ENCODE data around the gene GPATCH3.
A peak's percentile ranks its signal among the peaks of the same experiment; 100 is the strongest.
"Not testable (repeated sequence)": the region's sequence is repeated elsewhere in the genome, so short reads cannot be mapped to it uniquely, and the experiment has no call there.

Gene GPATCH3

DNA sequence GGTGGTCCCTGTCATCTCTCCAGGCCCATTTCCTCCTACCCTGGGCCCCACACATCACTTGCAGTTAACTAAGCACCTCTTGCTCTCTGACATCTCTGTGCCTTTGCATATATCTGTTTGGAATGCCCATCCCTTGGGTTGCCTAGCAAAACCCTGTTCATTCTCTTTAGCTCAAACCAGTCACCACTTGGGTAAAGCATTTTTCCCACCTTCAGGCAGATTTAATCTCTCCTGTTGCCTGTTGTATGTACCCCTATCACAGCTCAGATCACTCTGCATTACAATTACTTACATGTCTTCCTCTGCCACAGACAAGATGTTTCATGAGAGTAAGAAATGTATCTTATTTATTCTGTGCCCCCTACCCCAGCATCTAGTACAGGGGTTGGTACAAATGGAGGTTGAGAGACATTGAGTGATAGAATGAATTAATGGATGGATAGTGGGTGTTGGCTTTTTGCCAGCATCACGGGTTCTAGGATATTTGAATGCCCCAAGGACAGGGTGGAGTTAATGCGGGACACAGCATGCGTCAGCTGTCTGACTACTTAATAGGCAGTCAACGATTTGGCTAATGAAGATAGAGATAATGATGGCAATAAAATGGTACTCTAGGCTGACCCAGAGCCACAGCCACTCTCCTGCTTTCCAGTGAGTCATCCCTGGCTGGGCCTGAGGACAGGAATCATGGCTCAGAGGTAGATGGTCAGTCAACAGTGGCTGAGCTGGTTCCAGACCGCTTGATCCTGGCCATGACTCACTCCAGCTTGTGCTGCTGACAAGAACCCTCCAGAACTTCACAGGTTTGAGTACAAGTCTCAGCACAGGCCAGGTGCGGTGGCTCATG lies 7.0 kb upstream of the GPATCH3 start:
- H3K9me3 ChIP-seq = no peaks in the 10 kb centered on the region
- H3K4me3 ChIP-seq = no peak overlapping the region
- DNase-seq (ENCODE audit: low spot score in 2 of 2) = no peak
- no peaks in the 10 kb centered on the region for H3K36me3 ChIP-seq (replicated peaks)
- H3K27me3 ChIP-seq (ENCODE audit: low read depth) = no peaks in the 10 kb centered on the region
- H3K4me1 ChIP-seq = no peaks in the 10 kb centered on the region
- in situ Hi-C loops (cut with MboI; ENCODE audit: low sequenced_read_pairs) = no loop called here

DNA sequence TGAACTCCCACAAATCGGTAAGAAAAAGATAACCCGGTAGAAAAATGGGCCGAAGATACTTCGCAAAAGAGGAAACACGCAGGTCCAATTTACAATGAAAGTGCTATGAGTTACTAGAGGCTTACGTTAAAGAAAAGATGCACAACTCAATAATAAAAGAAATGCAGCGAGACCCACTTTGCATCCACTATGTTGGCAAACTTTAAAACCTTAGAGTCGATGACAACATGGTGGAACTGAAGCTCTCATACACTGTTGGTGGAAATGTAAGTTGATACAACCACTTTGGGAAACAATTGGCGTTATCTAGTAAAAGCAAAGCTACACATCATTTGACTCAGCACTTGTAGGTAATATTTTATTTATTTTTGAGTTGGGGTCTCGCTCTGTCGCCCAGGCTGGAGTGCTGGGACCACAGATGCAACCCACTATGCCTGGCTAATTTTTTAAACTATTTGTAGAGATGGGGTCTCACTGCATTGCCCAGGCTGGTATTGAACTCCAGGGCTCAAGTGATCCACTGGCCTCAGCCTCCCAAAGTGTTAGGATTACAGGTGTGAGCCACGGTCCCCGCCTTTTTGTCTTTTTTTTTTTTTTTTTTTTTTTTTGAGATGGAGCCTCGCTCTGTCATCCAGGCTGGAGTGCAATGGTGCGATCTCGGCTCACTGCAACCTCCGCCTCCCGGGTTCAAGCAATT lies 696 bp upstream of the GPATCH3 start:
- no peaks in the 10 kb centered on the region for H3K27me3 ChIP-seq (ENCODE audit: low read depth)
- H3K4me1 ChIP-seq = peaks cover 10% of the 10 kb centered on the region
- H3K4me3 ChIP-seq = peak overlapping the region; percentile 85
- DNase-seq (ENCODE audit: low spot score in 2 of 2) = no peak
- no peaks in the 10 kb centered on the region for H3K9me3 ChIP-seq
- in situ Hi-C loops (cut with MboI; ENCODE audit: low sequenced_read_pairs) = no loop called here
- peaks cover under 1% of the 10 kb centered on the region for H3K36me3 ChIP-seq (replicated peaks)

DNA sequence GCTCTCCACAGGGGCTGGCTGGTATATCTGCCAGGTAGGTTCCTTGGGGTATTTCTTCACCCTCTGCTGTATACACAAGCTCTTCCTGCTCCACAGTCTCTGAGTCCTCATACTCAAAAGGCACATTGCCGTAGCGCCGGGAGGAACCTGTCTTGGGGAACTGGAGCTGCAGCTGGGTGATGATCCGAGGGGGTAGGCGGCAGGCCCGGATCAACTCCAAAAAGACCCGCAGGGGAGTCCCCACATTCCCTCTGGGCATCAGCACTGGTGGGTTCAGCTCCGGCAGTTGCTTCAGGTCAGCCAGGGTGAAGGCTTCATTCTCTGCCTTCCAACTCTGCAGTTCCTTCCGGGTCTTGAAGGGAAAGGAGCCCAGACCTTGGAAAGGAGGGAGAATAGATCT lies 2.9 kb downstream of the GPATCH3 start:
- Histone ChIP-seq H3K9me3 (no peaks in the 10 kb centered on the region), H3K27me3 (ENCODE audit: low read depth) (no peaks in the 10 kb centered on the region), H3K4me3 (no peak overlapping the region), H3K36me3 (replicated peaks) (peaks cover 19% of the 10 kb centered on the region), H3K4me1 (peaks cover 10% of the 10 kb centered on the region)
- DNase-seq (ENCODE audit: low spot score in 2 of 2) = no peak
- in situ Hi-C loops (cut with MboI; ENCODE audit: low sequenced_read_pairs) = no loop called here

DNA sequence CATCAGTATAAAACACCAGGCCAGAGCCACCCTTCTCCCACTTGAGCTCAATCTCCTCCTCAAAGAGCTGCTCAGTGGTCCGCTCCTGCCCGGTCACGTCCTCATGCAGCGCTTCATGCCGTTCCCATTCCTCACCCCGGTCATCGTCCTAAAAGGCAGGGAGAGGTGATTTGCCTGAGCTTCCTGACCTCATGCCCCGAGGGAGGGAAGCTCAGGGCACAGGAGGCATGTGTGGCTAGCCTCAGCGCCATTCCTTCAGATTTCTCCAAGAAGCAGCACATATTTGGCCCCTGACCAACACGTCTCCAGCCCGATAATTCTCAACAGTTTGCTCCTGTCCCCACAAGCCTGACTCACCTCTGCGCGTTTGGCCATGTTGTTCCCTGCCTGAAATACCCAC lies 6.0 kb downstream of the GPATCH3 start:
- H3K4me1 ChIP-seq = peaks cover 7% of the 10 kb centered on the region
- no peak overlapping the region for H3K4me3 ChIP-seq
- H3K27me3 ChIP-seq (ENCODE audit: low read depth) = no peaks in the 10 kb centered on the region
- in situ Hi-C loops (cut with MboI; ENCODE audit: low sequenced_read_pairs) = no loop called here
- peaks cover 34% of the 10 kb centered on the region for H3K36me3 ChIP-seq (replicated peaks)
- DNase-seq (ENCODE audit: low spot score in 2 of 2) = no peak
- H3K9me3 ChIP-seq = no peaks in the 10 kb centered on the region

DNA sequence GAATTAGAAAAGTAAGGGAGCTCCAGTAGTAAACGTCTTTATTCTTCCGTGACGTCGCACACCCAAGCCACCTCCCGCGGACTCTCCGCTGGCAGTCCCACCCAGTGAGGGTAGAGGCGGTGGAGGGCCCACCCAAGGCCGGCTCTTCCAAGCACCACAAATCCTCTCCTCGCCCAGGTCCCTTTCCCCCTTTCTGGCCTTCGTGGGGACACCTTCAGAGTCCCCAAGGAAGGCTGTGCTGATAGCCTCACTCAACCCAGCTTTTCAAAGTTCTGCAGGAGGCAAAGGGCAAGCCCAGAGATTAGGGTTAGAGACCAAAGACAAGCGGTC lies 9.8 kb downstream of the GPATCH3 start:
- H3K9me3 ChIP-seq = no peaks in the 10 kb centered on the region
- peak overlapping the region; percentile 97 for H3K4me3 ChIP-seq
- peaks cover 5% of the 10 kb centered on the region for H3K4me1 ChIP-seq
- no peak for DNase-seq (ENCODE audit: low spot score in 2 of 2)
- no peaks in the 10 kb centered on the region for H3K27me3 ChIP-seq (ENCODE audit: low read depth)
- peaks cover 60% of the 10 kb centered on the region for H3K36me3 ChIP-seq (replicated peaks)
- in situ Hi-C loops (cut with MboI; ENCODE audit: low sequenced_read_pairs) = no loop called here

DNA sequence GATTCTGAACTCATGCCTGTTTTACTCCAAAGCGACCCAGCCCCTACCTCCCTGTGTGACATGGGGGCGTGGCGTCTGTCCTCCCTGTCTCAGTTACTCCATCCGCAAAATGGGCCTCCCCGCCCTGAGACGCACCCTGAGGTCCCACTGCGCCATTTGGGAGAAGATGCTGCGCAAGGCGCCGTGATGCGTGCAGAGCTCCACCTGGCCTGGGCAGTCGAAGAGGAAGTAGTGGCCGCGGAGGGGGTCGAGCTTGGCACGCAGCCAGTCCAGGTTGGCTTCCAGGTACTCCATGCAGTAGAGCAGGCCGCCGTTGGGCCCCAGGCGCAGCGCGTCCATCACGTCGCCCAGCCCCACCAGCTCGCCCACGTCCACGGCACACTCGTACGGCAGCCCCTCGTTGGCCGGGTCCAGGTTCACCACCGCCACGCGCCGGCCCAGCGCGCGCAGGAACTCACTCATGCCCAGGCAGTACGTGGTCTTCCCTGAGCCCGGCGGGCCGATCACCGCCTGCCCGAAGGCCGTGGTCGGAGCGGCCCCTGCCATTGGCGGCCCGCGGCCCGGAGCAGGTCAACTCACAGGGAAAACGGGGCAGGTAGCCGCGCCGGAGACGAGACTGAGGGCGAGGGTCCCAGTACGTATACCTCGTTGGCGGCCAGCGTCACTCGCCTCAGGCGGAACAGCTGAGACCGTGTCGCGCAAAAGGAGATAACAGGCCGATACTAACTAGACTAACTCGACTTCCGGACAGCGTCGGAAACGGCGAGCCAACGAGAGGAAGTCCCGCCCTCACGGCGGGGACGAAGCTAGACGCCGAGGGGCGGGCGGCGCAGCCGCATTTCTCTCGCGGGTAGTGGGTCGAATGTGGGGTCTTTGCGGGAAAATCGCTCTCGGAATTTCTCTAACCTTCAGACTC lies 10.5 kb downstream of the GPATCH3 start, which contains the start of gene GPN2:
Gene GPN2, minus strand, starts transcription at position 733 of the 916 bp plus-strand sequence. Its CDS starts 187 bp downstream, at position 546.
- Histone ChIP-seq H3K9me3 (no peaks in the 10 kb centered on the region), H3K36me3 (replicated peaks) (peaks cover 65% of the 10 kb centered on the region), H3K4me1 (peaks cover 5% of the 10 kb centered on the region), H3K4me3 (peak within 1 kb of the TSS; percentile 97), H3K27me3 (ENCODE audit: low read depth) (no peaks in the 10 kb centered on the region)
- in situ Hi-C loops (cut with MboI; ENCODE audit: low sequenced_read_pairs) = no loop called here
- peak; percentile 82 to 85 for DNase-seq (ENCODE audit: low spot score in 2 of 2)

DNA sequence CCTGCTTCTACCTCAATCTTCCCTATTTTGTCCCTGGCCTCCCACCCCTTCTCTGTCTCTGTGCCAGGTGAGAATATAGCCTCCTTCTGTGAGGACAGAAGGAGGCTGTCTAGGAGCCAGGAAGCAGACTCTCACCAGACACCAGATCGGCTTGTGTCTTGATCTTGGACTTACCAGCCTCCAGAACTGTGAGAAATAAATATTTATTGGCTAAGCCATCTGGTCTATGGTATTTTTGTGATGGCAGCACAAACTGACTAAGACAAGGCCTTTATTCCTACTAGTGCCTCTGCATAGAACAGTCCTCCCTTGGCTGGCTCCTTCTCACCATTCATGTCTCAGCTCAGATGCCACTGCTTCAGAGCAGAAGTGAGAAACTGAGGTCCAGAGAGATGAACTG lies 12.0 kb downstream of the GPATCH3 start:
- no peaks in the 10 kb centered on the region for H3K27me3 ChIP-seq (ENCODE audit: low read depth)
- peaks cover 69% of the 10 kb centered on the region for H3K36me3 ChIP-seq (replicated peaks)
- H3K4me3 ChIP-seq = no peak overlapping the region
- in situ Hi-C loops (cut with MboI; ENCODE audit: low sequenced_read_pairs) = no loop called here
- H3K9me3 ChIP-seq = no peaks in the 10 kb centered on the region
- no peak for DNase-seq (ENCODE audit: low spot score in 2 of 2)
- peaks cover 5% of the 10 kb centered on the region for H3K4me1 ChIP-seq

GRCh38 chr1:26887125-26887524 lies 13.1 kb downstream of the GPATCH3 start:
- Histone ChIP-seq H3K4me3 (no peak overlapping the region), H3K9me3 (no peaks in the 10 kb centered on the region), H3K4me1 (peaks cover 5% of the 10 kb centered on the region), H3K36me3 (replicated peaks) (peaks cover 71% of the 10 kb centered on the region), H3K27me3 (ENCODE audit: low read depth) (no peaks in the 10 kb centered on the region)
- peak in 1 of 2 experiments; percentile 22 for DNase-seq (ENCODE audit: low spot score in 2 of 2)
- in situ Hi-C loops (cut with MboI; ENCODE audit: low sequenced_read_pairs) = no loop called here

DNA sequence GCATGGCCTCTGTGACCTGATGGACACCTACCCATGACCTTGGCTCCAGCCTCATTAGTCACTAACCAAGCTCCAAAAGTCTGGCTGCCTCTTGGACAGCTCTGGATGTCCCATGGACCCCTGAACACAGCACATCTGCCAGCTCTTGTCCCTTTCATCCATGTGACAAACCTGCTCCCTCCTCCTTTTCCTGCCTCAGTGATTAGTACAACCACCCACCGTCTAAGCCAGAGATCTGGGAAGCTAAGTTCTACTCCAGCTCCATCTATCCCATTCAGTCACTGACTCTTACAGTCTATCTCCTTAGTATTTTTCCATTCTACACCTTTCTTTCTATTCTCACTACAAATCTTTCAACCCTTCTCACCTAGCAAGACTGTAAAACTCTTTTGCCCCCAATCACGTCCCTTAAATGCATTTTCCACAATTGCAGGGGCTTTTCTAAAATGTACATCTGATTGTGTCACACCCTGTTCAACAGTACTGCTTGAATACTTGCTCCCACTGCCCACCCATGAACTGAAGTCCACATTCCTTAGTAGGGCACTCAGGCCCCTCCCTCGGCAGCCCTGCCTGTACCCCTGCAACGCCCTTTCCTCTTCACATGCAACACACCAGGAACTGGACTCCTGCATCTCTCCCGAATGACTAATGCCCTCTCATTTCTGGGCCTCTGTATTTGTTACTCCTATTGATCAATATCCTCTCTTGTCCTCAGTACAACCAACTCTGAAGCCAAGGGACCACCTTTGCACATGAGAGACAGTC lies 17.4 kb downstream of the GPATCH3 start:
- H3K4me1 ChIP-seq = no peaks in the 10 kb centered on the region
- in situ Hi-C loops (cut with MboI; ENCODE audit: low sequenced_read_pairs) = no loop called here
- H3K27me3 ChIP-seq (ENCODE audit: low read depth) = no peaks in the 10 kb centered on the region
- peaks cover 70% of the 10 kb centered on the region for H3K36me3 ChIP-seq (replicated peaks)
- no peaks in the 10 kb centered on the region for H3K9me3 ChIP-seq
- no peak overlapping the region for H3K4me3 ChIP-seq
- no peak for DNase-seq (ENCODE audit: low spot score in 2 of 2)

DNA sequence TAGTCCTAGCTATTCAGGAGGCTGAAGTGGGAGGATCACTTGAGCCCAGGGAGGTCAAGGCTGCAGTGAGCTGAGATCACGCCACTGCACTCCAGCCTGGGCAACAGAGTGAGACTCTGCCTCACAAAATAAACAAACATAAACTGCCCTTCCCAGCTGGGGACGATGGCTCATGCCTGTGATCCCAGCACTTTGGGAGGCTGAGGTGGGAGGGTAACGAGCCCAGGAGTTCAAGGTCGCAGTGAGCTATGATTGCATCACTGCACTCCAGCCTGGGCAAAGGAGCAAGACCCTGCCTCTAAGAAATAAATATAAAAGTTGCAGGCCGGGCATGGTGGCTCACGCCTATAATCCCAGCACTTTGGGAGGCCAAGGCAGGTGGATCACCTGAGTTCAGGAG lies 18.7 kb downstream of the GPATCH3 start:
- in situ Hi-C loops (cut with MboI; ENCODE audit: low sequenced_read_pairs); H3K4me3 ChIP-seq; H3K9me3 ChIP-seq; DNase-seq (ENCODE audit: low spot score in 2 of 2); H3K4me1 ChIP-seq; H3K27me3 ChIP-seq (ENCODE audit: low read depth): not testable (repeated sequence)
- peaks cover 75% of the 10 kb centered on the region for H3K36me3 ChIP-seq (replicated peaks)

DNA sequence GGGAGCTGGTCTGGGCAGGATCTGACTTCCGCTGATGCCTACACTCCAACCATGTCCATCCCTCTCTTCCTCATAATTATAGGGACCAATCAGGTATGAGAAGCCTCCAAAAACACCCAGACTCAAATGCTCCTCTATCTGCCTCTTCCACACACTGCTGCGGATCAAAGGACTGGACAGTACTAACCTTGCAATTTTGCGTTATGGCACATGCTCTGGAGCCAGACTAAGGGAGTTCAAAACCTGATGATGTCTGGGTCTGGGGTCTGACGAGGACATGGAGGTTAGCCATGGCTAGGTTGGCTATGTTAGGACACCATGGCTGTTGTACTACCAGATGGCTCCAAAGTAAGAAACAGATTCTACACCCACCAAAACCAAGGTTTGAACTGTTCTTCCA lies 20.5 kb downstream of the GPATCH3 start:
- no peak overlapping the region for H3K4me3 ChIP-seq
- no peaks in the 10 kb centered on the region for H3K4me1 ChIP-seq
- no peaks in the 10 kb centered on the region for H3K27me3 ChIP-seq (ENCODE audit: low read depth)
- peaks cover 60% of the 10 kb centered on the region for H3K36me3 ChIP-seq (replicated peaks)
- DNase-seq (ENCODE audit: low spot score in 2 of 2) = no peak
- in situ Hi-C loops (cut with MboI; ENCODE audit: low sequenced_read_pairs) = no loop called here
- H3K9me3 ChIP-seq = no peaks in the 10 kb centered on the region

DNA sequence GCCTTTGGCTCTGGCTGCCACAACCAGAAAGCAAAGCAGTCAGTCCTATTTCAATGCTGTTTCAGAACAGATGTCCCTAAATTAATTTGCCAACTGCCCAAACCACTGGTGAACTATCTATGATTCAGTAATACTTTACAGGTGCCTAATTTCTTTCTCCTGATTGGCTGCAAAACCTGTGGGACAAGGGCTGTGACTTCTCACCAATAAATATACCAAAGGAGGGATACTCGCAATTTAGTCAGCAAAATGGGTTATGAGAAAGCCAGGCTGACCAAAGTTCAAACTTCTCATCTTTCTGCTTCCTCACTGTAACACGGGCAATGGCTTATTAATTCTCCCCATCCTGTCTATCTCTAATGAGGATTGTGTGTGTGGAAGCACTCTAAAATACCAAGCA lies 22.9 kb downstream of the GPATCH3 start:
- peaks cover 38% of the 10 kb centered on the region for H3K36me3 ChIP-seq (replicated peaks)
- H3K4me3 ChIP-seq = no peak overlapping the region
- no peak for DNase-seq (ENCODE audit: low spot score in 2 of 2)
- no peaks in the 10 kb centered on the region for H3K4me1 ChIP-seq
- no peaks in the 10 kb centered on the region for H3K27me3 ChIP-seq (ENCODE audit: low read depth)
- no peaks in the 10 kb centered on the region for H3K9me3 ChIP-seq
- in situ Hi-C loops (cut with MboI; ENCODE audit: low sequenced_read_pairs) = no loop called here

DNA sequence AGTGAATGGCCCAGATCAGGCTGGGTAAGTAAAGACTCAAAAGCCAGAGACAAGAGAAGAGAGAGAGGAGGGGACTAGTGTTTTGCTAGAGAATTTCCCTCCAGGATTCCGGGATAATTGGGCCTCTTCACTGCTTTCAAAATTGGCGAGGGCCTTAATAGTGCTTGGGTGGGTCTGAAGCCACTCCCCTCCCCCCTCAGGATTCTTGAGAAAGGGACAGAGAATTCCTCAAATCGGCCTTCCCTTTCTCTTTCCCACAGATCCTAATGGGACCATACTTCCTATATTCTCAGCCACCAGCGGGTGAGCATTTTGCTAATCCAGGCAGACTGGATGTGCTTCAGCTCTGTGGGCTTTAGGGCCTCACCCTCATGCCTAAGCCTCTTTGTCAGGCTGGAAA lies 25.4 kb downstream of the GPATCH3 start:
- peaks cover 20% of the 10 kb centered on the region for H3K36me3 ChIP-seq (replicated peaks)
- DNase-seq (ENCODE audit: low spot score in 2 of 2) = no peak
- H3K4me1 ChIP-seq = no peaks in the 10 kb centered on the region
- no peak overlapping the region for H3K4me3 ChIP-seq
- no peaks in the 10 kb centered on the region for H3K9me3 ChIP-seq
- no peaks in the 10 kb centered on the region for H3K27me3 ChIP-seq (ENCODE audit: low read depth)
- in situ Hi-C loops (cut with MboI; ENCODE audit: low sequenced_read_pairs) = no loop called here

Data from HAP-1 (cell line).